SK-N-SH (cell line): Measurements from ENCODE around the gene METAP1. TPM values are rescaled to one million over a fixed set of nuclear protein-coding genes. Genes with fewer than 3 reads are reported as not detected.

Source experiments
- CTCF ChIA-PET: fragments of 300-600, 350-600 bp; formaldehyde crosslinking; extraction: SDS; loops from one replicate; lab custom pipeline; 2021; lab: Yijun Ruan, JAX
- POLR2A ChIA-PET: fragments of 350-600 bp; sonication (Branson Sonifier 250); formaldehyde crosslinking; extraction: SDS; loops from one replicate; lab custom pipeline; 2020; ENCODE audit warnings: antibody characterized with exemption, inconsistent platforms; lab: Yijun Ruan, JAX
- DNase-seq: peaks from one replicate; pipeline ENCODE4 v3.0.0; 2012
- H2AFZ ChIP-seq: fragments of 200-600 bp; sonication (generic); 2 replicates; pipeline ENCODE4 v1.8.1; 2016; ENCODE audit warnings: antibody characterized with exemption, mild to moderate bottlenecking, low read depth
- H3F3A ChIP-seq: fragments of 200-600 bp; sonication (generic); replicated peaks from 2 replicates; pipeline ENCODE3; 2016; ENCODE audit warnings: antibody characterized with exemption, mild to moderate bottlenecking; ENCODE audit not compliant: insufficient read depth
- H3K27ac ChIP-seq, 2 experiments: fragments of 200-500 bp in 1 of 2; fragments of 200-600 bp in 1 of 2; sonication (Bioruptor generic) in 1 of 2; sonication (generic), shearing (Covaris generic) in 1 of 2; 2 replicates each; pipeline versions ENCODE4 v1.5.1 to v1.6.1; 2014 to 2016; ENCODE audit warnings: low read depth in 2 of 2, inconsistent platforms in 1 of 2, low read length in 1 of 2, mild to moderate bottlenecking in 1 of 2, mixed read lengths in 1 of 2
- H3K27me3 ChIP-seq: fragments of 200-600 bp; sonication (generic), shearing (Covaris generic); 2 replicates; pipeline ENCODE4 v1.6.1; 2016; ENCODE audit warnings: mixed run types; ENCODE audit not compliant: insufficient read depth
- H3K36me3 ChIP-seq, 2 experiments: fragments of 200-500 bp in 1 of 2; fragments of 200-600 bp in 1 of 2; sonication (Bioruptor generic) in 1 of 2; sonication (generic) in 1 of 2; replicated peaks in 1 of 2; 2 replicates each; pipeline versions ENCODE3 to v1.5.1; 2014 to 2016; ENCODE audit warnings: low read length in 1 of 2, mild to moderate bottlenecking in 1 of 2; ENCODE audit not compliant: insufficient read depth in 2 of 2, control insufficient read depth in 1 of 2
- H3K4me1 ChIP-seq, 2 experiments: fragments of 200-500 bp in 1 of 2; fragments of 200-600 bp in 1 of 2; sonication (Bioruptor generic) in 1 of 2; sonication (generic), shearing (Covaris generic) in 1 of 2; 2 replicates each; pipeline versions ENCODE4 v1.5.1 to v1.6.1; 2014 to 2016; ENCODE audit warnings: low read depth in 1 of 2, low read length in 1 of 2, mixed run types in 1 of 2; ENCODE audit not compliant: insufficient read depth in 2 of 2, control insufficient read depth in 1 of 2
- H3K4me2 ChIP-seq: fragments of 200-600 bp; sonication (generic), shearing (Covaris generic); 2 replicates; pipeline ENCODE4 v1.6.1; 2017; ENCODE audit warnings: mixed run types
- H3K4me3 ChIP-seq, 2 experiments: fragments of 200-500 bp in 1 of 2; fragments of 200-600 bp in 1 of 2; sonication (Bioruptor generic) in 1 of 2; sonication (generic), shearing (Covaris generic) in 1 of 2; 2 replicates each; pipeline versions ENCODE4 v1.5.1 to v1.8.1; 2014 to 2016; ENCODE audit warnings: low read depth in 2 of 2, inconsistent platforms in 1 of 2, low read length in 1 of 2, mild to moderate bottlenecking in 1 of 2, mixed read lengths in 1 of 2, moderate library complexity in 1 of 2
- H3K79me2 ChIP-seq: fragments of 200-600 bp; sonication (generic); 2 replicates; pipeline ENCODE4 v1.8.1; 2017; ENCODE audit warnings: mild to moderate bottlenecking; ENCODE audit not compliant: insufficient read depth
- H3K9ac ChIP-seq: fragments of 200-600 bp; sonication (generic); 2 replicates; pipeline ENCODE4 v1.6.1; 2017; ENCODE audit warnings: mixed run types
- H3K9me2 ChIP-seq: fragments of 200-600 bp; sonication (generic); 2 replicates; pipeline ENCODE4 v1.6.1; 2017; ENCODE audit warnings: mixed run types
- H3K9me3 ChIP-seq: fragments of 200-600 bp; sonication (generic); 2 replicates; pipeline ENCODE4 v1.6.1; 2017; ENCODE audit warnings: mixed run types, mild to moderate bottlenecking, moderate library complexity
- H4K20me1 ChIP-seq: fragments of 200-600 bp; sonication (generic); 2 replicates; pipeline ENCODE4 v1.6.1; 2017; ENCODE audit warnings: mild to moderate bottlenecking, mixed run types; ENCODE audit not compliant: insufficient read depth
- EZH2phosphoT487 ChIP-seq: fragments of 200-600 bp; sonication (generic); IDR thresholded peaks from 2 replicates; pipeline ENCODE4 v1.6.1; 2017; ENCODE audit warnings: low read depth, mixed run types, mild to moderate bottlenecking, antibody characterized with exemption, moderate library complexity, borderline replicate concordance
- JUND ChIP-seq: IDR thresholded peaks from 2 replicates; pipeline ENCODE4 v1.4.0; 2012
- MXI1 ChIP-seq: IDR thresholded peaks from 2 replicates; pipeline ENCODE4 v1.6.1; 2012; ENCODE audit warnings: mild to moderate bottlenecking, low read depth, low read length, improper control_type of control experiment
- NFIC ChIP-seq: IDR thresholded peaks from 2 replicates; pipeline ENCODE4 v1.4.0; 2012; ENCODE audit warnings: borderline replicate concordance
- RAD21 ChIP-seq: IDR thresholded peaks from 2 replicates; pipeline ENCODE4 v1.6.1; 2012; ENCODE audit warnings: mild to moderate bottlenecking, low read length
- RCOR1 ChIP-seq: fragments of 150-350 bp; IDR thresholded peaks from 2 replicates; pipeline ENCODE4 v1.6.1; 2017; ENCODE audit warnings: antibody characterized with exemption, low read length
- RXRA ChIP-seq: IDR thresholded peaks from 2 replicates; pipeline ENCODE4 v1.4.0; 2012; ENCODE audit warnings: low read depth, mild to moderate bottlenecking, borderline replicate concordance
- SIN3A ChIP-seq: IDR thresholded peaks from 2 replicates; pipeline ENCODE4 v1.6.1; 2012; ENCODE audit warnings: low read depth, mild to moderate bottlenecking, low read length, moderate library complexity, borderline replicate concordance
- SMC3 ChIP-seq: IDR thresholded peaks from 2 replicates; pipeline ENCODE4 v1.6.1; 2012; ENCODE audit warnings: low read depth, low read length, improper control_type of control experiment
- TAF1 ChIP-seq: IDR thresholded peaks from 2 replicates; pipeline ENCODE4 v1.6.1; 2012; ENCODE audit warnings: low read depth, mild to moderate bottlenecking, low read length, moderate library complexity, borderline replicate concordance
- TCF12 ChIP-seq: IDR thresholded peaks from 2 replicates; pipeline ENCODE4 v1.4.0; 2012
- USF1 ChIP-seq: IDR thresholded peaks from 2 replicates; pipeline ENCODE4 v1.4.0; 2012; ENCODE audit warnings: low read depth, borderline replicate concordance
- ZBTB33 ChIP-seq: IDR thresholded peaks from 2 replicates; pipeline ENCODE4 v1.4.0; 2012; ENCODE audit warnings: low read depth, borderline replicate concordance
- WGBS: methylation state at CpG from one replicate; pipeline ENCODE4 v1.1.6; 2017; ENCODE audit warnings: low lambda C conversion rate; 5-methylcytosine and 5-hydroxymethylcytosine counted together
- polyA plus RNA-seq, 3 experiments: library from polyadenylated mRNA; depleted of rRNA; stranded (reverse); fragments of >200 nt; gene quantifications; 2 replicates each; pipeline ENCODE4 v1.2.3, GENCODE V29; 2012
- TF ChIP-seq, protein P1 (sequence below): fragments of 150-350 bp; IDR thresholded peaks from 2 replicates; pipeline ENCODE4 v1.6.1; 2017; ENCODE audit warnings: antibody characterized with exemption, low read length, low read depth, borderline replicate concordance
- TF ChIP-seq, protein P2 (sequence below): IDR thresholded peaks from 2 replicates; pipeline ENCODE4; 2012
- TF ChIP-seq, protein P3 (sequence below): fragments of 150-350 bp; IDR thresholded peaks from 2 replicates; pipeline ENCODE4 v1.6.1; 2016; ENCODE audit warnings: mild to moderate bottlenecking, low read depth, low read length
- TF ChIP-seq, protein P4 (sequence below): fragments of 200-600 bp; sonication (generic); IDR thresholded peaks from 2 replicates; pipeline ENCODE4 v1.6.1; 2017; ENCODE audit warnings: antibody characterized with exemption, mild to moderate bottlenecking, moderate library complexity

The METAP1 gene
- polyA plus RNA-seq, 1 of the 3 experiments (the other 2 are of a cell fraction), result 41.0 TPM

GRCh38 chr4:98950925-98951324 lies 44.6 kb upstream of the METAP1 start (continued):
- no peak for TF ChIP-seq SMC3

- no peak for TF ChIP-seq MXI1
- no peak for TF ChIP-seq SMC3
- no peak for TF ChIP-seq TAF1
- no peak for TF ChIP-seq RAD21
- TF ChIP-seq RXRA, result no peak
- no peak for TF ChIP-seq USF1
- TF ChIP-seq, protein P1, sequence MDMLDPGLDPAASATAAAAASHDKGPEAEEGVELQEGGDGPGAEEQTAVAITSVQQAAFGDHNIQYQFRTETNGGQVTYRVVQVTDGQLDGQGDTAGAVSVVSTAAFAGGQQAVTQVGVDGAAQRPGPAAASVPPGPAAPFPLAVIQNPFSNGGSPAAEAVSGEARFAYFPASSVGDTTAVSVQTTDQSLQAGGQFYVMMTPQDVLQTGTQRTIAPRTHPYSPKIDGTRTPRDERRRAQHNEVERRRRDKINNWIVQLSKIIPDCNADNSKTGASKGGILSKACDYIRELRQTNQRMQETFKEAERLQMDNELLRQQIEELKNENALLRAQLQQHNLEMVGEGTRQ, result no peak
- no peak for TF ChIP-seq JUND
- TF ChIP-seq, protein P2, sequence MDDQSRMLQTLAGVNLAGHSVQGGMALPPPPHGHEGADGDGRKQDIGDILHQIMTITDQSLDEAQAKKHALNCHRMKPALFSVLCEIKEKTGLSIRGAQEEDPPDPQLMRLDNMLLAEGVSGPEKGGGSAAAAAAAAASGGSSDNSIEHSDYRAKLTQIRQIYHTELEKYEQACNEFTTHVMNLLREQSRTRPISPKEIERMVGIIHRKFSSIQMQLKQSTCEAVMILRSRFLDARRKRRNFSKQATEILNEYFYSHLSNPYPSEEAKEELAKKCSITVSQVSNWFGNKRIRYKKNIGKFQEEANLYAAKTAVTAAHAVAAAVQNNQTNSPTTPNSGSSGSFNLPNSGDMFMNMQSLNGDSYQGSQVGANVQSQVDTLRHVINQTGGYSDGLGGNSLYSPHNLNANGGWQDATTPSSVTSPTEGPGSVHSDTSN, result no peak
- no peak for TF ChIP-seq RCOR1
- TF ChIP-seq, protein P3, sequence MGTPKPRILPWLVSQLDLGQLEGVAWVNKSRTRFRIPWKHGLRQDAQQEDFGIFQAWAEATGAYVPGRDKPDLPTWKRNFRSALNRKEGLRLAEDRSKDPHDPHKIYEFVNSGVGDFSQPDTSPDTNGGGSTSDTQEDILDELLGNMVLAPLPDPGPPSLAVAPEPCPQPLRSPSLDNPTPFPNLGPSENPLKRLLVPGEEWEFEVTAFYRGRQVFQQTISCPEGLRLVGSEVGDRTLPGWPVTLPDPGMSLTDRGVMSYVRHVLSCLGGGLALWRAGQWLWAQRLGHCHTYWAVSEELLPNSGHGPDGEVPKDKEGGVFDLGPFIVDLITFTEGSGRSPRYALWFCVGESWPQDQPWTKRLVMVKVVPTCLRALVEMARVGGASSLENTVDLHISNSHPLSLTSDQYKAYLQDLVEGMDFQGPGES, result no peak
- TF ChIP-seq, all 33 proteins: peak for 0
- Histone ChIP-seq H3K79me2 (no peaks in the 10 kb centered on the region), H3K9me3 (no peaks in the 10 kb centered on the region), H3K4me2 (no peak overlapping the region), H2AFZ (no peak overlapping the region), H3K27ac (no peak overlapping the region), H4K20me1 (no peaks in the 10 kb centered on the region), H3K27me3 (no peaks in the 10 kb centered on the region), H3K36me3 (no peaks in the 10 kb centered on the region), H3K4me3 (no peak overlapping the region), H3K9me2 (no peaks in the 10 kb centered on the region), H3K4me1 (no peaks in the 10 kb centered on the region), H3K9ac (no peak overlapping the region), H3F3A (no peaks in the 10 kb centered on the region)
- POLR2A ChIA-PET, result no interaction called here
- 92% methylated on average over 3 of the region's 3 CpGs for WGBS
- CTCF ChIA-PET, result no interaction called here
- no peak for DNase-seq
These were observed 43.8 kb upstream of the METAP1 start for GRCh38 chr4:98951710-98952109.

GRCh38 chr4:98955229-98955628 lies 40.3 kb upstream of the METAP1 start:
- ChIA-PET POLR2A (no interaction called here), CTCF (no interaction called here)
- no peak overlapping the region for H3K4me2 ChIP-seq
- H3K9me2 ChIP-seq, result no peaks in the 10 kb centered on the region
- no peak for DNase-seq
- no peaks in the 10 kb centered on the region for H3K27me3 ChIP-seq
- H3K4me1 ChIP-seq, result no peaks in the 10 kb centered on the region
- H3K9me3 ChIP-seq, result no peaks in the 10 kb centered on the region
- no peaks in the 10 kb centered on the region for H3K79me2 ChIP-seq
- no peaks in the 10 kb centered on the region for H4K20me1 ChIP-seq
- no peaks in the 10 kb centered on the region for H3F3A ChIP-seq
- no peak overlapping the region for H2AFZ ChIP-seq
- 59% methylated on average over 6 of the region's 6 CpGs for WGBS
- no peak overlapping the region for H3K4me3 ChIP-seq
- H3K27ac ChIP-seq, result no peak overlapping the region
- no peaks in the 10 kb centered on the region for H3K36me3 ChIP-seq
- no peak overlapping the region for H3K9ac ChIP-seq
- no peak for TF ChIP-seq TCF12
- no peak for TF ChIP-seq ZBTB33
- TF ChIP-seq, protein P4, sequence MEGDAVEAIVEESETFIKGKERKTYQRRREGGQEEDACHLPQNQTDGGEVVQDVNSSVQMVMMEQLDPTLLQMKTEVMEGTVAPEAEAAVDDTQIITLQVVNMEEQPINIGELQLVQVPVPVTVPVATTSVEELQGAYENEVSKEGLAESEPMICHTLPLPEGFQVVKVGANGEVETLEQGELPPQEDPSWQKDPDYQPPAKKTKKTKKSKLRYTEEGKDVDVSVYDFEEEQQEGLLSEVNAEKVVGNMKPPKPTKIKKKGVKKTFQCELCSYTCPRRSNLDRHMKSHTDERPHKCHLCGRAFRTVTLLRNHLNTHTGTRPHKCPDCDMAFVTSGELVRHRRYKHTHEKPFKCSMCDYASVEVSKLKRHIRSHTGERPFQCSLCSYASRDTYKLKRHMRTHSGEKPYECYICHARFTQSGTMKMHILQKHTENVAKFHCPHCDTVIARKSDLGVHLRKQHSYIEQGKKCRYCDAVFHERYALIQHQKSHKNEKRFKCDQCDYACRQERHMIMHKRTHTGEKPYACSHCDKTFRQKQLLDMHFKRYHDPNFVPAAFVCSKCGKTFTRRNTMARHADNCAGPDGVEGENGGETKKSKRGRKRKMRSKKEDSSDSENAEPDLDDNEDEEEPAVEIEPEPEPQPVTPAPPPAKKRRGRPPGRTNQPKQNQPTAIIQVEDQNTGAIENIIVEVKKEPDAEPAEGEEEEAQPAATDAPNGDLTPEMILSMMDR, result no peak
- TF ChIP-seq SIN3A, result no peak
- no peak for TF ChIP-seq EZH2phosphoT487
- TF ChIP-seq NFIC, result no peak
